ENCODE measurements around the gene ZNF488.

The ZNF488 gene

DNA sequence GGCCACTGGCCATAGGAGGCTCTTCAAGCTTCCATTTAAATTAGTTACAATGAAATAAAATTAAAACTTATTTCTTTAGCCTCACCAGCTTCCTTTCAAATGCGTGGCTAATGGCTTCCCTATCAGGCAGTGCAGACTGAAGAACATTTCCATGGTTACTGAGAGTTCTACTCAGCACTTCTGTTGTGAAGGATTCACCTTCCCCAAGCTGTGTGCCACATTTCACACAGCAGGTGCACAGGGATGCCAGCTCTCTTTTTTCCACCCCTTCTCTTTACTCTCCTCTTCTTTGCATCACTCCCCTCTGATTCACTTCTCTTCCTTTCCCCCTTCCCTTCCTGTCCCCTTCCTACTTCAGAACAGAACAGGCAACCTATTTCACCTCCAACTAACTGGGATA, 61.0 kb downstream of the ZNF488 start:
- Histone ChIP-seq H4K20me1 (ENCODE audit: insufficient read depth, low read length, poor library complexity, severe bottlenecking) (no peaks in the 10 kb centered on the region), H3K9me2 (replicated peaks; ENCODE audit: low read depth, low read length) (no peaks in the 10 kb centered on the region), H2AFZ (ENCODE audit: low read length) (no peak overlapping the region), H3K27me3 (ENCODE audit: insufficient read depth, low read length, poor library complexity, severe bottlenecking) (no peaks in the 10 kb centered on the region), H3K79me2 (ENCODE audit: insufficient read depth, low read length) (no peaks in the 10 kb centered on the region), H3K4me1 (ENCODE audit: insufficient read depth, low read length, poor library complexity, severe bottlenecking) (no peaks in the 10 kb centered on the region), H3K9me3 (ENCODE audit: insufficient read depth, low read depth, low read length) (no peaks in the 10 kb centered on the region), H3K9ac (ENCODE audit: low read depth, low read length, poor library complexity, severe bottlenecking) (no peak overlapping the region), H3K4me3 (ENCODE audit: low read length, poor library complexity, severe bottlenecking) (no peak overlapping the region), H3K36me3 (ENCODE audit: insufficient read depth, low read length) (no peaks in the 10 kb centered on the region), H3K4me2 (ENCODE audit: low read depth, low read length, poor library complexity, severe bottlenecking) (no peak overlapping the region), H3F3A (ENCODE audit: low read depth) (no peaks in the 10 kb centered on the region)
- no peak for TF ChIP-seq EZH2phosphoT487 (IDR thresholded peaks at IDR 0.05; ENCODE audit: borderline replicate concordance)
- no peak for TF ChIP-seq CTCF (conservative IDR thresholded peaks at IDR 0.05; ENCODE audit: low read length)

DNA sequence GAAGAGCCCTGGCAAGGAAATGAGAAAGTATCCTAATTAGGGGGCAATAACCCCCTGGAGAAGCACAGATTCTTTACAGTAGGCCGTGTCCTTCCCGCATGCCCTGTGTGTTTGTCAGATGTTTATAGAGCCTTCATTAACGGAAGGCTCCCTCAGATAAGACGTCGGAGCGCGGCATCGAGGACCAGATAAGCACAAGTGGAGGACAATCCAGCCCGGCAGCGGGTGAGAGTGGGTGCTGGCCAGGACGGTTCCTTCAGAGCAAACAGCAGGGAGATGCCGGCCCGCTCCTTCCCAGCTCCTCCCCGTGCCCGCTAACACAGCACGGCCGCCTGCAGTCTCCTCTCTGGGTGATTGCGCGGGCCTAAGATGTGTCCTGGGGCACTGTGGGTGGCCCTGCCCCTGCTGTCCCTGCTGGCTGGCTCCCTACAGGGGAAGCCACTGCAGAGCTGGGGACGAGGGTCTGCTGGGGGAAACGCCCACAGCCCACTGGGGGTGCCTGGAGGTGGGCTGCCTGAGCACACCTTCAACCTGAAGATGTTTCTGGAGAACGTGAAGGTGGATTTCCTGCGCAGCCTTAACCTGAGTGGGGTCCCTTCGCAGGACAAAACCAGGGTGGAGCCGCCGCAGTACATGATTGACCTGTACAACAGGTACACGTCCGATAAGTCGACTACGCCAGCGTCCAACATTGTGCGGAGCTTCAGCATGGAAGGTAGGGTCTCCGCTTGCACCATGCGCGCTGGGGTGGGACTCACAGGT, 61.6 kb downstream of the ZNF488 start, which contains the start of gene GDF2:
GDF2 (plus strand) TSS at position 155 of the 762 bp plus-strand sequence; CDS start at position 370, 215 bp downstream.
- H3K4me2 ChIP-seq (ENCODE audit: low read depth, low read length, poor library complexity, severe bottlenecking) = no peak within 1 kb of the TSS
- H4K20me1 ChIP-seq (ENCODE audit: insufficient read depth, low read length, poor library complexity, severe bottlenecking) = no peaks in the 10 kb centered on the region

DNA sequence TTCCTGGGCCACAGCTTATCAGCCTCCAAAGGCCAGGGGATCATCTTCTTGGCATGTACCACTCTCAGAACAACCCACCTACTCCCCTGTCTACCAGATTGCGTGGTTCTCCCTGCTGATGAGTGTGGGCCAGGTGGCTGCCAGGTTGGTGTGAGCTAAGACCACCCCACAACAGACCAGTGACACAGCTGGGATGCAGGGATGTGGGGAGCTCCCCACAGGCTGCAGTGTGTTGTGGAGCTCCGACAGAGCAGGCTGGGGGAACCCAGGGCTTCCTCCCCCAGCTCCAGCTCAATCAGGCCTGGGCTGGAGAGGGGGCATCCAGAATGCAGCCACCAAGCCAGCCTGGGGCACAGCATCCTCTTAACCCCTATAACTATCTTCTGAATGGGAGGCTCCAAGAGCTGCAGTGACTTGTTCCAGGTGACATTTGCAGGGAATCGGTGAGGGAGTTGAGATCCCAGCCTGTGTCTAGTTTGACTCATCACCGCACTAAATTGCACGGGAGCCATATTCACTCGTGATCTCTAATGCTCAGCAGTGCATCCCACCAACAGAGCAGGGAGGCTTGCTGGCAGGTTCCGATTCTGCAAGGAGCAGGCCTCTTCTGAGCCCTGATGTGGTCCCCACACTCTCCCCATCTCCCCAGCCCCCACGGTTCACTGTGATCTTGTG, 62.4 kb downstream of the ZNF488 start:
- no peak overlapping the region for H2AFZ ChIP-seq (ENCODE audit: low read length)
- no peaks in the 10 kb centered on the region for H3K27me3 ChIP-seq (ENCODE audit: insufficient read depth, low read length, poor library complexity, severe bottlenecking)
- H3F3A ChIP-seq (ENCODE audit: low read depth) = no peaks in the 10 kb centered on the region
- no peaks in the 10 kb centered on the region for H4K20me1 ChIP-seq (ENCODE audit: insufficient read depth, low read length, poor library complexity, severe bottlenecking)
- H3K79me2 ChIP-seq (ENCODE audit: insufficient read depth, low read length) = no peaks in the 10 kb centered on the region
- H3K9ac ChIP-seq (ENCODE audit: low read depth, low read length, poor library complexity, severe bottlenecking) = no peak overlapping the region
- H3K9me3 ChIP-seq (ENCODE audit: insufficient read depth, low read depth, low read length) = no peaks in the 10 kb centered on the region
- H3K9me2 ChIP-seq (replicated peaks; ENCODE audit: low read depth, low read length) = no peaks in the 10 kb centered on the region
- H3K4me3 ChIP-seq (ENCODE audit: low read length, poor library complexity, severe bottlenecking) = no peak overlapping the region
- H3K36me3 ChIP-seq (ENCODE audit: insufficient read depth, low read length) = no peaks in the 10 kb centered on the region
- no peaks in the 10 kb centered on the region for H3K4me1 ChIP-seq (ENCODE audit: insufficient read depth, low read length, poor library complexity, severe bottlenecking)
- no peak for TF ChIP-seq EZH2phosphoT487 (IDR thresholded peaks at IDR 0.05; ENCODE audit: borderline replicate concordance)
- TF ChIP-seq CTCF (conservative IDR thresholded peaks at IDR 0.05; ENCODE audit: low read length) = no peak
- H3K4me2 ChIP-seq (ENCODE audit: low read depth, low read length, poor library complexity, severe bottlenecking) = no peak overlapping the region

More for the DNA sequence above, 61.6 kb downstream of the ZNF488 start, which contains the start of gene GDF2:
- Histone ChIP-seq H2AFZ (ENCODE audit: low read length) (no peak within 1 kb of the TSS), H3K27me3 (ENCODE audit: insufficient read depth, low read length, poor library complexity, severe bottlenecking) (no peaks in the 10 kb centered on the region), H3K9ac (ENCODE audit: low read depth, low read length, poor library complexity, severe bottlenecking) (no peak within 1 kb of the TSS), H3K79me2 (ENCODE audit: insufficient read depth, low read length) (no peaks in the 10 kb centered on the region), H3K4me3 (ENCODE audit: low read length, poor library complexity, severe bottlenecking) (no peak within 1 kb of the TSS), H3F3A (ENCODE audit: low read depth) (no peaks in the 10 kb centered on the region), H3K9me2 (replicated peaks; ENCODE audit: low read depth, low read length) (no peaks in the 10 kb centered on the region), H3K9me3 (ENCODE audit: insufficient read depth, low read depth, low read length) (no peaks in the 10 kb centered on the region), H3K4me1 (ENCODE audit: insufficient read depth, low read length, poor library complexity, severe bottlenecking) (no peaks in the 10 kb centered on the region), H3K36me3 (ENCODE audit: insufficient read depth, low read length) (no peaks in the 10 kb centered on the region)
- no peak for TF ChIP-seq CTCF (conservative IDR thresholded peaks at IDR 0.05; ENCODE audit: low read length)
- TF ChIP-seq EZH2phosphoT487 (IDR thresholded peaks at IDR 0.05; ENCODE audit: borderline replicate concordance) = no peak

Measured in Loucy (cell line).